GM20000 (cell line): ENCODE measurements around the gene PHOX2A.

ENCODE experiments used
- DNase-seq: peaks from one replicate; pipeline ENCODE4 v3.0.0; 2012; ENCODE audit warnings: low spot score
- CTCF ChIP-seq: IDR thresholded peaks from 2 replicates; pipeline ENCODE4 v1.5.1; 2012; ENCODE audit warnings: mild to moderate bottlenecking, control low read depth; ENCODE audit errors: extremely low read depth, missing control alignments

PHOX2A gene

GRCh38 chr11:72260574-72260973 lies 16.6 kb upstream of the PHOX2A start:
- TF ChIP-seq CTCF: no peak
- DNase-seq: no peak

GRCh38 chr11:72259490-72259889 lies 15.5 kb upstream of the PHOX2A start:
- DNase-seq: no peak
- TF ChIP-seq CTCF: no peak

GRCh38 chr11:72257570-72257969 lies 13.6 kb upstream of the PHOX2A start:
- TF ChIP-seq CTCF: no peak
- DNase-seq: no peak

- DNase-seq: no peak
- TF ChIP-seq CTCF: no peak
These were observed 10.5 kb upstream of the PHOX2A start for GRCh38 chr11:72254299-72254993.

- TF ChIP-seq CTCF: no peak
- DNase-seq: no peak
These were observed 9.4 kb upstream of the PHOX2A start for GRCh38 chr11:72253392-72253791.

GRCh38 chr11:72251614-72252013 lies 7.6 kb upstream of the PHOX2A start:
- no peak for DNase-seq
- TF ChIP-seq CTCF: no peak

- DNase-seq: no peak
- TF ChIP-seq CTCF: no peak
These were observed 6.9 kb upstream of the PHOX2A start for GRCh38 chr11:72250661-72251464.
